VCaP (cell line): Measurements from ENCODE around the gene CA11.

ENCODE experiments used
- H3K27ac ChIP-seq: fragments of 450-650 bp; 2 replicates; pipeline ENCODE4 v1.5.1; 2017
- CTCF ChIP-seq: fragments of 450-650 bp; conservative IDR thresholded peaks from 2 replicates; pipeline ENCODE4 v1.5.1; 2017; ENCODE audit warnings: mild to moderate bottlenecking, moderate library complexity

The CA11 gene

GRCh38 chr19:48611872-48612271 is 34.1 kb downstream of the CA11 start:
- TF ChIP-seq CTCF: no peak
- no peak overlapping the region; the same call in 1 of the 2 replicates for H3K27ac ChIP-seq

GRCh38 chr19:48609571-48610108 is 36.3 kb downstream of the CA11 start:
- H3K27ac ChIP-seq: no peak overlapping the region
- no peak for TF ChIP-seq CTCF

GRCh38 chr19:48608798-48609263 is 37.2 kb downstream of the CA11 start:
- peak; percentile 66 for TF ChIP-seq CTCF
- no peak overlapping the region for H3K27ac ChIP-seq

GRCh38 chr19:48607359-48607755 is 38.6 kb downstream of the CA11 start:
- no peak for TF ChIP-seq CTCF

GRCh38 chr19:48606463-48607358 is 39.3 kb downstream of the CA11 start, which contains the start of gene SPACA4:
Gene SPACA4 (plus strand): TSS chr19:48606742. CDS start chr19:48606979, 237 bp downstream.
- no peak within 1 kb of the TSS for H3K27ac ChIP-seq
- TF ChIP-seq CTCF: no peak

More at GRCh38 chr19:48607359-48607755, 38.6 kb downstream of the CA11 start:
- no peak overlapping the region for H3K27ac ChIP-seq

GRCh38 chr19:48603850-48604249 is 42.1 kb downstream of the CA11 start:
- TF ChIP-seq CTCF: no peak
- H3K27ac ChIP-seq: no peak overlapping the region

- H3K27ac ChIP-seq: no peak overlapping the region
- no peak for TF ChIP-seq CTCF
These were observed 42.5 kb downstream of the CA11 start for GRCh38 chr19:48603449-48603848.
